Lower leg skin (tissue), 3 donors: Measurements from ENCODE around the gene CD109.

Source experiments
- CTCF ChIP-seq, 3 donors: fragments of 450-650 bp; IDR thresholded peaks; one replicate each; pipeline ENCODE4 v1.5.1; 2016; ENCODE audit warnings: antibody characterized with exemption in 3 of 3, mild to moderate bottlenecking in 3 of 3, moderate library complexity in 2 of 3
- POLR2A ChIP-seq, 2 donors: fragments of 450-650 bp; IDR thresholded peaks; one replicate each; pipeline ENCODE4 v1.6.1; 2016 to 2017; ENCODE audit warnings: antibody characterized with exemption in 2 of 2, mild to moderate bottlenecking in 1 of 2, moderate library complexity in 1 of 2

DNA sequence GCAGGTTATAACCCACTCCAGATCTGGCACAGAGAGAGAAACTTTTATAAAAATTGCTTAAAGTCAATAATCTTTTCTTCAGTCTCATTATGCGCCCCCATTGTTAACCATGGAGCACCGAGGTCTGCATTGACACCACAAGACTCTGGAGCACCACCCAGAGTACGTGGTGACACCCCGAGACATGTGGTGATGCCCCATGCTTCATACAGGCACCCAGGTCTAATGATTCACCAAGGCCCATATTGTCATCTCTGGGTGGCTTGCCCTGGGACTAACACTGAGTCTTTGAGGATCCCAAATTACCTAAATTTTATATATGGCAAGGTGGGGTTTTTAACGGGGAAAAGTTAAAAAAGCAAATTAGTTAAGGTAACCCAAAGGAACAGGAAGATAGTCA, 31.1 kb downstream of the CD109 start:
- no peak for TF ChIP-seq POLR2A (IDR thresholded peaks at IDR 0.05)
- no peak for TF ChIP-seq CTCF (IDR thresholded peaks at IDR 0.05)
